Coronary artery (tissue), 2 donors: ENCODE data around the gene CLCNKA.
A peak's percentile ranks its signal among the peaks of the same experiment; 100 is the strongest.
"Not testable (repeated sequence)": the region's sequence is repeated elsewhere in the genome, so short reads cannot be mapped to it uniquely, and the experiment has no call there.

Experiments
- DNase-seq: peaks from one replicate; pipeline ENCODE4 v3.0.0-alpha.2; 2017; ENCODE audit warnings: low spot score
- H3K27ac ChIP-seq, 2 donors: fragments of 200-600 bp; sonication (generic); one replicate each; pipeline ENCODE4 v1.5.1; 2016 to 2019
- H3K4me3 ChIP-seq: fragments of 200-600 bp; sonication (generic); 2 replicates; pipeline ENCODE4 v1.5.1; 2016; ENCODE audit warnings: mild to moderate bottlenecking, moderate library complexity
- CTCF ChIP-seq: fragments of 200-600 bp; sonication (generic); IDR thresholded peaks from one replicate; pipeline ENCODE4 v1.5.1; 2019; ENCODE audit warnings: antibody characterized with exemption

CLCNKA gene

GRCh38 chr1:16026723-16027484 lies 5.1 kb downstream of the CLCNKA start:
- TF ChIP-seq CTCF, result no peak
- peak overlapping the region in 1 of 2 donors; percentile 32 for H3K27ac ChIP-seq
- H3K4me3 ChIP-seq, result peak overlapping the region; percentile 63
- DNase-seq, result no peak

- Histone ChIP-seq H3K27ac (no peak overlapping the region), H3K4me3 (no peak overlapping the region)
- DNase-seq, result no peak
- no peak for TF ChIP-seq CTCF
These were observed 6.6 kb downstream of the CLCNKA start for GRCh38 chr1:16028237-16029002.

- H3K27ac ChIP-seq, H3K4me3 ChIP-seq, DNase-seq: not testable (repeated sequence)
These were observed 7.1 kb downstream of the CLCNKA start for GRCh38 chr1:16029003-16029268.

- no peak for TF ChIP-seq CTCF
- no peak overlapping the region for H3K27ac ChIP-seq
- DNase-seq, result no peak
- H3K4me3 ChIP-seq, result no peak overlapping the region
These were observed 7.5 kb downstream of the CLCNKA start for GRCh38 chr1:16029288-16029687.

GRCh38 chr1:16031551-16031950 lies 9.7 kb downstream of the CLCNKA start:
- Histone ChIP-seq H3K4me3 (no peak overlapping the region), H3K27ac (no peak overlapping the region)
- TF ChIP-seq CTCF, result no peak
- DNase-seq, result no peak

GRCh38 chr1:16032388-16033102 lies 10.7 kb downstream of the CLCNKA start:
- Histone ChIP-seq H3K4me3 (no peak overlapping the region), H3K27ac (no peak overlapping the region)
- peak; percentile 97 for TF ChIP-seq CTCF
- DNase-seq, result peak; percentile 90

GRCh38 chr1:16033103-16033632 lies 11.3 kb downstream of the CLCNKA start:
- H3K4me3 ChIP-seq, H3K27ac ChIP-seq, DNase-seq: not testable (repeated sequence)

GRCh38 chr1:16036461-16036860 lies 14.6 kb downstream of the CLCNKA start:
- not testable (repeated sequence) for DNase-seq

More at GRCh38 chr1:16036461-16036860, 14.6 kb downstream of the CLCNKA start:
- not testable (repeated sequence) for H3K27ac ChIP-seq, H3K4me3 ChIP-seq
